Ovary (tissue), 9 donors: ENCODE results near the gene HES4. TPM values are rescaled to one million over a fixed set of nuclear protein-coding genes. Genes with fewer than 3 reads are reported as not detected.

Source experiments
- DNase-seq, 5 donors: peaks; one replicate each; pipeline ENCODE4 v3.0.0-alpha.2; 2019 to 2020
- H3K27ac ChIP-seq, 2 donors: fragments of 200-600 bp; one replicate each; pipeline versions ENCODE4 v1.5.1 to v1.8.0; 2019 to 2022
- H3K27me3 ChIP-seq: fragments of 200-600 bp; one replicate; pipeline ENCODE4 v1.8.0; 2022
- H3K36me3 ChIP-seq: fragments of 200-600 bp; sonication (generic); one replicate; pipeline ENCODE4 v1.5.1; 2019
- H3K4me1 ChIP-seq: one replicate; pipeline ENCODE4 v1.8.1; 2013; ENCODE audit warnings: mild to moderate bottlenecking, moderate library complexity; ENCODE audit not compliant: insufficient read depth
- H3K4me3 ChIP-seq: fragments of 200-600 bp; sonication (generic); one replicate; pipeline ENCODE4 v1.5.1; 2017
- H3K9me3 ChIP-seq, 2 donors: fragments of 200-600 bp in 1 of 2; sonication (generic) in 1 of 2; one replicate each; pipeline versions ENCODE4 v1.5.1 to v1.8.1; 2013 to 2019; ENCODE audit warnings: mild to moderate bottlenecking in 1 of 2, moderate library complexity in 1 of 2
- CTCF ChIP-seq, 3 donors: fragments of 450-650 bp in 2 of 3; fragments of 200-600 bp in 1 of 3; IDR thresholded peaks; one replicate each; pipeline versions ENCODE4 v1.5.1 to v1.8.0; 2016 to 2022; ENCODE audit warnings: antibody characterized with exemption in 3 of 3, mild to moderate bottlenecking in 1 of 3
- EP300 ChIP-seq: sonication (generic); formaldehyde crosslinking; IDR thresholded peaks from one replicate; pipeline ENCODE4 v1.6.1; 2017; ENCODE audit warnings: antibody characterized with exemption
- POLR2A ChIP-seq: fragments of 450-650 bp; IDR thresholded peaks from one replicate; pipeline ENCODE4 v1.6.1; 2017; ENCODE audit warnings: antibody characterized with exemption, mild to moderate bottlenecking, moderate library complexity
- WGBS, 3 donors: extraction: QIAGEN DNeasy Blood & Tissue Kit in 1 of 3; methylation state at CpG; one replicate each; pipeline versions ENCODE4 v1.1.5 to v1.1.7; 2013 to 2017; 5-methylcytosine and 5-hydroxymethylcytosine counted together
- intact Hi-C, 4 donors: fragments of 100-400 bp; cut with DNase I; formaldehyde crosslinking; loops; one replicate each; pipeline versions ENCODE4 v1.11.0 to v1.15.1; 2022 to 2023
- polyA plus RNA-seq, 2 donors: library from polyadenylated mRNA; stranded (reverse); fragments of 200-250 nt in 1 of 2; fragments of 350-450 nt in 1 of 2; fragmentation: Illumina TruSeq in 1 of 2; extraction: RNeasy Lipid Tissue Mini Kit (QIAGEN cat#74804) in 1 of 2; gene quantifications; one replicate each; pipeline ENCODE4 v1.2.3, GENCODE V29; 2013 to 2014
- total RNA-seq, 7 donors: library from RNA; depleted of rRNA in 2 of 7; stranded (reverse); fragments of >200 nt in 2 of 7; fragmentation: NEBNext Ultra II Directional in 3 of 7; extraction: Animal tissue kit (Norgen Biotek cat#: 25700) in 3 of 7; gene quantifications; one replicate each; pipeline versions ENCODE4 v1.1.0 to v1.2.4, GENCODE V29; 2016 to 2023
- donor health status: DM: no; HTN: no; CAD: no; lungs with moderate emphysema.
- donor health status: DM: no; HTN: no; CAD: no.
- donor health status: Bipolar disorder and iron deficiency.
- donor health status: DM: yes; HTN: yes; CAD: no.
- donor health status: DM: no; HTN: no; CAD: no.
- donor health status: DM: yes; HTN: yes; CAD: no.

Gene HES4
- total and polyA plus RNA-seq, 9 donors: 4.5 to 76.2 (median 7.3) TPM; not detected in 1

- DNase-seq: peak in 3 of 5 donors; percentile 53 to 65 (median 63)
- Histone ChIP-seq H3K4me1 (no peaks in the 10 kb centered on the region), H3K27me3 (no peaks in the 10 kb centered on the region), H3K27ac (no peak overlapping the region), H3K36me3 (no peaks in the 10 kb centered on the region), H3K9me3 (no peaks in the 10 kb centered on the region), H3K4me3 (peak overlapping the region; percentile 41)
- TF ChIP-seq CTCF (IDR thresholded peaks at IDR 0.05) (no peak), POLR2A (no peak), EP300 (no peak)
- intact Hi-C loops: no loop called here
- WGBS, 3 donors: 1% methylated on average over 52 to 60 of the region's 60 CpGs
Observed at GRCh38 chr1:966704-967300, 33.1 kb downstream of the HES4 start.

DNA sequence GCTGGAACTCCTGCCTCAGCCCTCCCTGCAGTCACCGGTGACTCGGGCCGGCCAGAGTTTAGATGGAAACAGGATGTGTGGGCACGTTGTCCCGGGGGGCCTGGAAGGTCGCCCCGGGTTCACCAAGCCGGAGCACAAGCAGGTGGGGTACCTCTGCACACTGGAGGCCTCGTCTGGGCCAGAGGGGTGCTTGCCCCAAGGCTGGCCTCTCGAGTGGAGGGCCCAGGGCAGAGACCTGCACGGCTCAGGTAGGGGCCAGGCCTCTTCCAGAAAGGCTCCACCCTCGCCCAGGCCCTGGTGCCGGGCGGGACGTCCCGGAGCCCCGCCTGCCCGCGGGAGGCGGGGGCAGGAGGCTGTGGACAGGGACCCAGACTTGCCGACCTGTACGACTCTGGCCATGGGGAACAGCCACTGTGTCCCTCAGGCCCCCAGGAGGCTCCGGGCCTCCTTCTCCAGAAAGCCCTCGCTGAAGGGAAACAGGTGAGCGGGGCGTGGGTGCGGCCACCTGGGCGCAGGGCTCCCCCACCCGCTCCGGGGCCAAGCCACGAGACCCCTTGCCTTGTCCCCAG lies 33.7 kb downstream of the HES4 start, which contains the start of gene PLEKHN1:
TSS of gene PLEKHN1 (plus strand) at position 348 of the 569 bp plus-strand sequence. CDS start at position 398, 50 bp downstream.
- Histone ChIP-seq H3K36me3 (no peaks in the 10 kb centered on the region), H3K27ac (no peak within 1 kb of the TSS), H3K27me3 (no peaks in the 10 kb centered on the region), H3K4me3 (peak within 1 kb of the TSS; percentile 41), H3K4me1 (no peaks in the 10 kb centered on the region), H3K9me3 (no peaks in the 10 kb centered on the region)
- DNase-seq: no peak
- TF ChIP-seq EP300: no peak
- no peak for TF ChIP-seq POLR2A
- no peak for TF ChIP-seq CTCF (IDR thresholded peaks at IDR 0.05)
- intact Hi-C loops: no loop called here
- 9 to 15% (median 14%) methylated on average over 30 to 31 of the region's 31 CpGs for WGBS, 3 donors

GRCh38 chr1:965526-966134 lies 34.3 kb downstream of the HES4 start:
- intact Hi-C loops: no loop called here
- no peak overlapping the region for H3K4me3 ChIP-seq

More at GRCh38 chr1:965526-966134, 34.3 kb downstream of the HES4 start:
- no peaks in the 10 kb centered on the region for H3K9me3 ChIP-seq
- 74 to 86% (median 81%) methylated on average over 26 of the region's 26 CpGs for WGBS, 3 donors
- DNase-seq: no peak
- no peak overlapping the region for H3K27ac ChIP-seq
- H3K27me3 ChIP-seq: no peaks in the 10 kb centered on the region
- no peak for TF ChIP-seq CTCF (IDR thresholded peaks at IDR 0.05)
- no peak for TF ChIP-seq POLR2A
- no peak for TF ChIP-seq EP300
- no peaks in the 10 kb centered on the region for H3K4me1 ChIP-seq
- no peaks in the 10 kb centered on the region for H3K36me3 ChIP-seq
